H1 (cell line): ENCODE results near the gene SIPA1L2. TPM values are rescaled to one million over a fixed set of nuclear protein-coding genes. Genes with fewer than 3 reads are reported as not detected.

Experiments
- CTCF ChIA-PET: fragments of 300-600 bp; sonication (Branson Sonifier 250); formaldehyde crosslinking; loops from one replicate; lab custom pipeline; 2021; ENCODE audit not compliant: partially characterized antibody; lab: Charles Lee
- POLR2A ChIA-PET: fragments of 300-600 bp; sonication (Branson Sonifier 250); formaldehyde crosslinking; loops from one replicate; lab custom pipeline; 2021; ENCODE audit warnings: inconsistent platforms; ENCODE audit not compliant: partially characterized antibody; lab: Charles Lee
- DNase-seq, 2 experiments: peaks; one replicate each; pipeline versions ENCODE4 v3.0.0 to v3.0.0-alpha.2; 2010 to 2022; ENCODE audit warnings: low spot score in 2 of 2, low read depth in 1 of 2, mixed read lengths in 1 of 2
- FAIRE-seq: peaks from 2 replicates; lab custom pipeline; 2011; peaks lifted over from hg19 to GRCh38; lab: Jason Lieb, UNC
- H2AFZ ChIP-seq: 2 replicates; pipeline ENCODE4 v1.8.1; 2012; ENCODE audit warnings: low read length, inconsistent platforms
- H2AK5ac ChIP-seq: 2 replicates; pipeline ENCODE4 v1.6.1; 2013; ENCODE audit warnings: low read depth, low read length
- H2BK120ac ChIP-seq: replicated peaks from 2 replicates; pipeline ENCODE3; 2013; ENCODE audit warnings: low read depth, low read length, inconsistent platforms
- H2BK12ac ChIP-seq: 2 replicates; pipeline ENCODE4 v1.6.1; 2013; ENCODE audit warnings: low read depth, low read length
- H2BK15ac ChIP-seq: 2 replicates; pipeline ENCODE4 v1.6.1; 2013; ENCODE audit warnings: low read length
- H2BK20ac ChIP-seq: 2 replicates; pipeline ENCODE4 v1.6.1; 2013; ENCODE audit warnings: low read length
- H2BK5ac ChIP-seq: 2 replicates; pipeline ENCODE4 v1.6.1; 2013; ENCODE audit warnings: low read depth, low read length
- H3K14ac ChIP-seq: 2 replicates; pipeline ENCODE4 v1.6.1; 2013; ENCODE audit warnings: inconsistent platforms; ENCODE audit not compliant: insufficient read length
- H3K18ac ChIP-seq: 2 replicates; pipeline ENCODE4 v1.6.1; 2013; ENCODE audit warnings: low read length; ENCODE audit errors: extremely low read depth
- H3K23ac ChIP-seq: 2 replicates; pipeline ENCODE4 v1.6.1; 2013; ENCODE audit warnings: inconsistent platforms; ENCODE audit not compliant: insufficient read length
- H3K23me2 ChIP-seq: 2 replicates; pipeline ENCODE4 v1.6.1; 2013; ENCODE audit warnings: low read depth, low read length
- H3K27ac ChIP-seq: 2 replicates; pipeline ENCODE4 v1.6.1; 2011; ENCODE audit warnings: low read depth, low read length, inconsistent platforms
- H3K27me3 ChIP-seq, 4 experiments: replicated peaks in 1 of 4; 1 replicate in 1 of 4; 2 replicates in 3 of 4; pipeline versions ENCODE4 v1.6.1 to v1.8.1; 2011 to 2013; ENCODE audit warnings: low read length in 3 of 4, mild to moderate bottlenecking in 3 of 4, inconsistent platforms in 2 of 4, mixed read lengths in 2 of 4, moderate library complexity in 1 of 4; ENCODE audit not compliant: control insufficient read depth in 3 of 4, insufficient read depth in 3 of 4; ENCODE audit errors: extremely low read depth in 1 of 4
- H3K36me3 ChIP-seq, 4 experiments: 2 replicates each; pipeline versions ENCODE4 v1.6.1 to v1.8.1; 2011 to 2013; ENCODE audit warnings: mild to moderate bottlenecking in 4 of 4, low read length in 3 of 4, moderate library complexity in 2 of 4, control low read depth in 1 of 4, inconsistent platforms in 1 of 4; ENCODE audit not compliant: insufficient read depth in 4 of 4, control insufficient read depth in 2 of 4
- H3K4ac ChIP-seq: replicated peaks from 2 replicates; pipeline ENCODE3; 2013; ENCODE audit warnings: low read length, low read depth, mixed read lengths, inconsistent platforms; ENCODE audit not compliant: insufficient read length
- H3K4me1 ChIP-seq, 4 experiments: replicated peaks in 1 of 4; 1 replicate in 1 of 4; 2 replicates in 3 of 4; pipeline versions ENCODE4 v1.6.1 to v1.8.1; 2011 to 2013; ENCODE audit warnings: low read length in 3 of 4, inconsistent platforms in 2 of 4, mixed read lengths in 1 of 4; ENCODE audit not compliant: insufficient read depth in 4 of 4, control insufficient read depth in 3 of 4
- H3K4me2 ChIP-seq, 2 experiments: 2 replicates each; pipeline versions ENCODE4 v1.6.1 to v1.8.1; 2011 to 2013; ENCODE audit warnings: low read depth in 2 of 2, low read length in 2 of 2, control low read depth in 1 of 2, inconsistent platforms in 1 of 2, mild to moderate bottlenecking in 1 of 2; ENCODE audit not compliant: insufficient read depth in 1 of 2
- H3K4me3 ChIP-seq, 4 experiments: fragments of 200-600, 300-600 bp in 1 of 4; sonication (generic), shearing (Covaris generic), sonication (Bioruptor Twin) in 1 of 4; 2 replicates each; pipeline versions ENCODE4 v1.5.1 to v1.8.1; 2011 to 2016; ENCODE audit warnings: low read length in 4 of 4, low read depth in 3 of 4, control low read depth in 2 of 4, inconsistent platforms in 2 of 4, mild to moderate bottlenecking in 2 of 4, mixed read lengths in 1 of 4, moderate library complexity in 1 of 4; ENCODE audit not compliant: insufficient read depth in 2 of 4; ENCODE audit errors: extremely low read depth in 1 of 4
- H3K56ac ChIP-seq: replicated peaks from 2 replicates; pipeline ENCODE3; 2013; ENCODE audit warnings: low read depth, mild to moderate bottlenecking, mixed read lengths, low read length, inconsistent platforms; ENCODE audit not compliant: insufficient read length
- H3K79me1 ChIP-seq: 2 replicates; pipeline ENCODE4 v1.6.1; 2013; ENCODE audit warnings: low read depth, low read length, control low read depth
- H3K79me2 ChIP-seq, 2 experiments: 2 replicates each; pipeline versions ENCODE4 v1.6.1 to v1.8.1; 2012 to 2013; ENCODE audit warnings: low read length in 2 of 2, mild to moderate bottlenecking in 2 of 2, inconsistent platforms in 1 of 2; ENCODE audit not compliant: insufficient read depth in 2 of 2, control insufficient read depth in 1 of 2
- H3K9ac ChIP-seq, 4 experiments: replicated peaks in 1 of 4; 1 replicate in 1 of 4; 2 replicates in 3 of 4; pipeline versions ENCODE4 v1.6.1 to v1.8.1; 2011 to 2013; ENCODE audit warnings: low read depth in 3 of 4, low read length in 3 of 4, control low read depth in 2 of 4, mild to moderate bottlenecking in 2 of 4, moderate library complexity in 2 of 4, inconsistent platforms in 1 of 4; ENCODE audit errors: extremely low read depth in 1 of 4
- H3K9me3 ChIP-seq, 2 experiments: 2 replicates each; pipeline versions ENCODE4 v1.6.1 to v1.8.1; 2012 to 2013; ENCODE audit warnings: mild to moderate bottlenecking in 2 of 2, moderate library complexity in 2 of 2, control low read depth in 1 of 2, inconsistent platforms in 1 of 2, low read depth in 1 of 2, low read length in 1 of 2, mixed read lengths in 1 of 2; ENCODE audit not compliant: insufficient read depth in 2 of 2
- H4K20me1 ChIP-seq, 2 experiments: replicated peaks in 1 of 2; 2 replicates each; pipeline versions ENCODE3 to v1.8.1; 2011 to 2013; ENCODE audit warnings: inconsistent platforms in 2 of 2, low read length in 2 of 2, mild to moderate bottlenecking in 1 of 2; ENCODE audit not compliant: insufficient read depth in 2 of 2, control insufficient read depth in 1 of 2
- H4K5ac ChIP-seq: 2 replicates; pipeline ENCODE4 v1.6.1; 2013; ENCODE audit warnings: low read length, low read depth, mixed read lengths, inconsistent platforms; ENCODE audit not compliant: insufficient read length
- H4K8ac ChIP-seq: 2 replicates; pipeline ENCODE4 v1.8.0; 2013; ENCODE audit warnings: mild to moderate bottlenecking, moderate library complexity, low read length, inconsistent platforms; ENCODE audit not compliant: insufficient read depth; ENCODE audit errors: extremely low read depth
- H4K91ac ChIP-seq: replicated peaks from 2 replicates; pipeline ENCODE3; 2013; ENCODE audit warnings: low read length, mixed read lengths, inconsistent platforms; ENCODE audit not compliant: insufficient read length
- EZH2 ChIP-seq: fragments of 200-600 bp; sonication (generic); IDR thresholded peaks from 2 replicates; pipeline ENCODE4 v1.7.1; 2012; ENCODE audit warnings: low read depth, mild to moderate bottlenecking, moderate library complexity, low read length, inconsistent platforms; ENCODE audit not compliant: severe bottlenecking
- JUN ChIP-seq: IDR thresholded peaks from 2 replicates; pipeline ENCODE4 v1.6.1; 2011; ENCODE audit warnings: low read depth, mild to moderate bottlenecking, improper control_type of control experiment, low read length
- JUND ChIP-seq: IDR thresholded peaks from 2 replicates; pipeline ENCODE4 v1.6.1; 2011; ENCODE audit warnings: mild to moderate bottlenecking, improper control_type of control experiment, low read length
- POLR2A ChIP-seq, 2 experiments: IDR thresholded peaks; 1 replicate in 1 of 2; 2 replicates in 1 of 2; pipeline ENCODE4 v1.6.1; 2011; ENCODE audit warnings: low read depth in 2 of 2, low read length in 2 of 2, mild to moderate bottlenecking in 2 of 2; ENCODE audit errors: control extremely low read depth in 1 of 2
- RAD21 ChIP-seq, 2 experiments: IDR thresholded peaks in 1 of 2; conservative IDR thresholded peaks in 1 of 2; 2 replicates each; pipeline ENCODE4 v1.6.1; 2011; ENCODE audit warnings: low read depth in 2 of 2, low read length in 2 of 2, improper control_type of control experiment in 1 of 2, inconsistent platforms in 1 of 2, mild to moderate bottlenecking in 1 of 2, moderate library complexity in 1 of 2
- RBBP5 ChIP-seq: IDR thresholded peaks from 2 replicates; pipeline ENCODE4 v1.7.1; 2012; ENCODE audit warnings: low read depth, mild to moderate bottlenecking, inconsistent platforms, low read length, moderate library complexity, borderline replicate concordance
- RXRA ChIP-seq: IDR thresholded peaks from 2 replicates; pipeline ENCODE4 v1.6.1; 2011; ENCODE audit warnings: low read depth, mild to moderate bottlenecking, low read length, moderate library complexity; ENCODE audit not compliant: insufficient read depth
- SAP30 ChIP-seq: fragments of 300-600 bp; sonication (generic); IDR thresholded peaks from 2 replicates; pipeline ENCODE4 v1.7.1; 2012; ENCODE audit warnings: low read length, moderate library complexity, mild to moderate bottlenecking, inconsistent platforms; ENCODE audit not compliant: insufficient read depth, insufficient replicate concordance
- SIRT6 ChIP-seq: IDR thresholded peaks from one replicate; pipeline ENCODE4 v1.7.1; 2012; ENCODE audit warnings: low read length, inconsistent platforms
- SUZ12 ChIP-seq: fragments of 200-600 bp; sonication (generic); IDR thresholded peaks from 2 replicates; pipeline ENCODE4 v1.6.1; 2012; ENCODE audit warnings: mild to moderate bottlenecking, inconsistent platforms, low read length, moderate library complexity, mixed read lengths
- TEAD4 ChIP-seq: IDR thresholded peaks from 2 replicates; pipeline ENCODE4 v1.6.1; 2012; ENCODE audit warnings: low read depth, low read length, inconsistent platforms, mixed read lengths
- ZNF274 ChIP-seq: IDR thresholded peaks from 2 replicates; pipeline ENCODE4 v1.7.0; 2012; ENCODE audit warnings: low read length, borderline replicate concordance; ENCODE audit errors: extremely low read depth
- WGBS, 2 experiments: shearing (Covaris generic) in 1 of 2; methylation state at CpG; one replicate each; pipeline versions ENCODE4 v1.1.6 to v1.1.7; 2013 to 2015; ENCODE audit warnings: low lambda C conversion rate in 2 of 2, mixed read lengths in 2 of 2, inconsistent platforms in 1 of 2, low coverage in 1 of 2, missing lambda C conversion rate in 1 of 2; ENCODE audit not compliant: insufficient replicate concordance in 2 of 2, insufficient coverage in 1 of 2, insufficient read length in 1 of 2; ENCODE audit errors: extremely low coverage in 1 of 2, missing lambda C conversion rate in 1 of 2; 5-methylcytosine and 5-hydroxymethylcytosine counted together
- polyA plus RNA-seq, 7 experiments: library from polyadenylated mRNA; depleted of rRNA in 3 of 7; stranded (reverse) in 5 of 7; unstranded in 2 of 7; fragments of >200 nt in 5 of 7; fragments of 200-250 nt in 2 of 7; gene quantifications; 1 replicate in 5 of 7; 2 replicates in 1 of 7; 4 replicates in 1 of 7; pipeline versions ENCODE4 v1.2.1 to v1.2.3, GENCODE V29; 2011 to 2013; ENCODE audit warnings: missing spikeins in 2 of 7, mixed read lengths in 2 of 7
- total RNA-seq: library from RNA; stranded (reverse); fragmentation: NEBNext Ultra II Directional; extraction: Animal tissue kit (Norgen Biotek cat#: 25700); gene quantifications from 2 replicates; pipeline ENCODE4 v1.2.1, GENCODE V29; 2021

Gene SIPA1L2
- total and polyA plus RNA-seq, 2 of the 8 experiments (the other 6 are each of a cell fraction or from before 2014, with no cell fraction given), result 7.7 to 13.2 TPM

GRCh38 chr1:232625319-232625868 lies 4.5 kb downstream of the SIPA1L2 start:
- H2BK5ac ChIP-seq, result no peak overlapping the region
- no peak overlapping the region for H2BK15ac ChIP-seq
- H3K79me1 ChIP-seq, result no peaks in the 10 kb centered on the region
- no peak overlapping the region for H4K8ac ChIP-seq
- no peak overlapping the region for H3K4me3 ChIP-seq
- ChIA-PET CTCF (interaction anchor here (0.6 to 4.1 kb wide), 10 partner anchors 11 to 399 kb away, joined by 3 to 47 read pairs (median 4); no protein-coding TSS in a partner anchor), POLR2A (interaction anchor here (0.6 to 1.2 kb wide), 2 partner anchors 34 to 264 kb away, joined by 3 read pairs; no protein-coding TSS in a partner anchor)
- peaks cover 0 to 5% of the 10 kb centered on the region in 2 experiments for H4K20me1 ChIP-seq
- no peak overlapping the region for H3K14ac ChIP-seq
- TF ChIP-seq RXRA (no peak), TEAD4 (no peak), ZNF274 (no peak), RAD21 (IDR thresholded peaks at IDR 0.05 in 1 of 2, conservative IDR thresholded peaks at IDR 0.05 in 1 of 2; ENCODE audit: low read depth in 2 of 2, low read length in 2 of 2) (no peak), JUN (no peak), EZH2 (no peak), RBBP5 (no peak), SUZ12 (no peak), POLR2A (IDR thresholded peaks at IDR 0.05; ENCODE audit: control extremely low read depth in 1 of 2, low read depth in 2 of 2, low read length in 2 of 2) (no peak), SIRT6 (no peak), SAP30 (no peak), JUND (no peak)
- H2AK5ac ChIP-seq, result no peak overlapping the region
- H2AFZ ChIP-seq, result no peak overlapping the region
- H3K18ac ChIP-seq, result no peak overlapping the region
- H3K23me2 ChIP-seq, result peaks cover 3% of the 10 kb centered on the region; the same call in 1 of the 2 replicates
- 91% methylated on average over 11 of the region's 11 CpGs; no CpG with 5 or more reads in 1 of the 2 experiments for WGBS, 2 experiments
- H3K36me3 ChIP-seq, result no peaks in the 10 kb centered on the region; a peak in 1 of 8 replicates
- H3K56ac ChIP-seq, result no peak overlapping the region
- peaks cover 0 to 21% of the 10 kb centered on the region in 2 experiments; a peak in 2 of 4 replicates for H3K79me2 ChIP-seq
- H3K9me3 ChIP-seq, result no peaks in the 10 kb centered on the region
- H4K91ac ChIP-seq, result no peak overlapping the region
- no peak overlapping the region for H2BK120ac ChIP-seq
- no peak overlapping the region for H3K4ac ChIP-seq
- no peak for DNase-seq
- peaks cover 5 to 18% (median 11%) of the 10 kb centered on the region in 4 experiments; a peak in 6 of 7 replicates for H3K27me3 ChIP-seq
- H3K9ac ChIP-seq, result no peak overlapping the region
- H2BK20ac ChIP-seq, result no peak overlapping the region
- no peak overlapping the region for H3K4me2 ChIP-seq
- no peak overlapping the region for H3K27ac ChIP-seq
- no peak for FAIRE-seq
- no peak overlapping the region for H4K5ac ChIP-seq
- peaks cover 0 to 17% (median 9%) of the 10 kb centered on the region in 4 experiments for H3K4me1 ChIP-seq
- no peak overlapping the region for H2BK12ac ChIP-seq
- no peak overlapping the region for H3K23ac ChIP-seq
